Lower lobe of right lung (tissue), 2 donors: ENCODE results near the gene PACRG. TPM values are rescaled to one million over a fixed set of nuclear protein-coding genes. Genes with fewer than 3 reads are reported as not detected.

Source experiments
- ATAC-seq, 2 donors: fragments of 200-7000 bp; cut with Tn5 transposase; one replicate each; pipeline ENCODE4 v1.9.1; 2020 to 2022; ENCODE audit warnings: mild to moderate bottlenecking in 2 of 2, moderate library complexity in 2 of 2
- DNase-seq: peaks from one replicate; pipeline ENCODE4 v3.0.0-alpha.2; 2020
- H3K27ac ChIP-seq: fragments of 200-600 bp; one replicate; pipeline ENCODE4 v1.8.0; 2022
- H3K27me3 ChIP-seq: fragments of 200-600 bp; one replicate; pipeline ENCODE4 v1.8.0; 2022; ENCODE audit warnings: low read depth
- H3K36me3 ChIP-seq: fragments of 200-600 bp; one replicate; pipeline ENCODE4 v1.8.0; 2022; ENCODE audit warnings: mild to moderate bottlenecking
- H3K4me1 ChIP-seq: fragments of 200-600 bp; one replicate; pipeline ENCODE4 v1.8.0; 2022
- H3K4me3 ChIP-seq: fragments of 200-600 bp; one replicate; pipeline ENCODE4 v1.8.0; 2022; ENCODE audit warnings: mild to moderate bottlenecking
- H3K9me3 ChIP-seq: fragments of 200-600 bp; one replicate; pipeline ENCODE4 v1.8.0; 2022
- CTCF ChIP-seq: fragments of 200-600 bp; IDR thresholded peaks from one replicate; pipeline ENCODE4 v1.8.0; 2022; ENCODE audit warnings: antibody characterized with exemption, mild to moderate bottlenecking
- intact Hi-C: fragments of 100-400 bp; cut with DNase I; formaldehyde crosslinking; loops from one replicate; pipeline ENCODE4 v1.11.0; 2022
- total RNA-seq: library from RNA; stranded (reverse); fragmentation: NEBNext Ultra II Directional; extraction: Animal tissue kit (Norgen Biotek cat#: 25700); gene quantifications from one replicate; pipeline ENCODE4 v1.2.1, GENCODE V29; 2021
- donor health status: DM: no; HTN: yes; CAD: no; lungs with severe emphysema.

The PACRG gene
- total RNA-seq, 1 donor from 2014 or later = 5.5 TPM

GRCh38 chr6:163346497-163346961, 618.8 kb downstream of the PACRG start:
- intact Hi-C loops = no loop called here
- DNase-seq = no peak
- no peaks in the 10 kb centered on the region for H3K9me3 ChIP-seq
- no peaks in the 10 kb centered on the region for H3K36me3 ChIP-seq
- no peak for TF ChIP-seq CTCF
- H3K4me1 ChIP-seq = no peaks in the 10 kb centered on the region
- no peak for ATAC-seq
- H3K27me3 ChIP-seq = no peaks in the 10 kb centered on the region
- no peak overlapping the region for H3K4me3 ChIP-seq
- no peak overlapping the region for H3K27ac ChIP-seq

GRCh38 chr6:163347021-163347446, 619.3 kb downstream of the PACRG start:
- DNase-seq = no peak
- no peak for ATAC-seq
- intact Hi-C loops = no loop called here
- no peaks in the 10 kb centered on the region for H3K9me3 ChIP-seq
- no peaks in the 10 kb centered on the region for H3K36me3 ChIP-seq
- H3K4me3 ChIP-seq = no peak overlapping the region
- TF ChIP-seq CTCF = no peak
- H3K27me3 ChIP-seq = no peaks in the 10 kb centered on the region
- no peaks in the 10 kb centered on the region for H3K4me1 ChIP-seq
- no peak overlapping the region for H3K27ac ChIP-seq

GRCh38 chr6:163348789-163349680, 621.3 kb downstream of the PACRG start:
- TF ChIP-seq CTCF = no peak
- ATAC-seq = no peak

GRCh38 chr6:163349696-163350095, 621.9 kb downstream of the PACRG start:
- Histone ChIP-seq H3K36me3 (no peaks in the 10 kb centered on the region), H3K4me1 (peaks cover 6% of the 10 kb centered on the region), H3K27me3 (no peaks in the 10 kb centered on the region), H3K4me3 (no peak overlapping the region), H3K9me3 (no peaks in the 10 kb centered on the region), H3K27ac (no peak overlapping the region)
- no peak for ATAC-seq
- no peak for DNase-seq
- intact Hi-C loops = no loop called here
- no peak for TF ChIP-seq CTCF

More at GRCh38 chr6:163348789-163349680, 621.3 kb downstream of the PACRG start:
- H3K9me3 ChIP-seq = no peaks in the 10 kb centered on the region
- H3K27ac ChIP-seq = no peak overlapping the region
- H3K4me1 ChIP-seq = peaks cover 3% of the 10 kb centered on the region
- H3K27me3 ChIP-seq = no peaks in the 10 kb centered on the region
- no peak for DNase-seq
- no peak overlapping the region for H3K4me3 ChIP-seq
- intact Hi-C loops = no loop called here
- no peaks in the 10 kb centered on the region for H3K36me3 ChIP-seq

GRCh38 chr6:163351013-163351412, 623.2 kb downstream of the PACRG start:
- Histone ChIP-seq H3K27me3 (no peaks in the 10 kb centered on the region), H3K9me3 (no peaks in the 10 kb centered on the region), H3K36me3 (no peaks in the 10 kb centered on the region), H3K27ac (no peak overlapping the region), H3K4me1 (peaks cover 17% of the 10 kb centered on the region), H3K4me3 (no peak overlapping the region)
- DNase-seq = no peak
- no peak for ATAC-seq
- intact Hi-C loops = no loop called here
- TF ChIP-seq CTCF = no peak
